CD14-positive monocyte (primary cell): ENCODE measurements around the gene COQ4. TPM values are rescaled to one million over a fixed set of nuclear protein-coding genes. Genes with fewer than 3 reads are reported as not detected.

ENCODE experiments used
- DNase-seq, 3 donors: peaks; one replicate each; pipeline ENCODE4 v3.0.0-alpha.2; 2011 to 2022
- H2AFZ ChIP-seq: 2 replicates; pipeline ENCODE4 v1.6.0; 2012; ENCODE audit warnings: mild to moderate bottlenecking, low read depth, low read length, inconsistent platforms; ENCODE audit not compliant: insufficient read depth, poor library complexity, severe bottlenecking
- H3K27ac ChIP-seq, 2 donors: 1 replicate in 1 of 2; 2 replicates in 1 of 2; pipeline ENCODE4 v1.5.1; 2012 to 2013; ENCODE audit warnings: low read length in 2 of 2, control low read depth in 1 of 2, inconsistent platforms in 1 of 2, low read depth in 1 of 2, mild to moderate bottlenecking in 1 of 2
- H3K27me3 ChIP-seq, 2 donors: one replicate each; pipeline versions ENCODE4 v1.6.0 to v1.6.1; 2011 to 2013; ENCODE audit warnings: low read length in 2 of 2; ENCODE audit not compliant: control insufficient read depth in 2 of 2, insufficient read depth in 2 of 2
- H3K36me3 ChIP-seq, 2 donors: replicated peaks in 1 of 2; 1 replicate in 1 of 2; 2 replicates in 1 of 2; pipeline versions ENCODE4 v1.5.1 to v1.6.1; 2012 to 2013; ENCODE audit warnings: low read length in 2 of 2, control low read depth in 1 of 2, inconsistent platforms in 1 of 2, mild to moderate bottlenecking in 1 of 2; ENCODE audit not compliant: insufficient read depth in 2 of 2, control insufficient read depth in 1 of 2
- H3K4me1 ChIP-seq, 2 donors: 1 replicate in 1 of 2; 2 replicates in 1 of 2; pipeline versions ENCODE4 v1.5.1 to v1.6.1; 2012 to 2013; ENCODE audit warnings: low read length in 2 of 2, control low read depth in 1 of 2, inconsistent platforms in 1 of 2, mild to moderate bottlenecking in 1 of 2, moderate library complexity in 1 of 2; ENCODE audit not compliant: insufficient read depth in 2 of 2, control insufficient read depth in 1 of 2
- H3K4me2 ChIP-seq: replicated peaks from 2 replicates; pipeline ENCODE3; 2012; ENCODE audit warnings: low read length, moderate library complexity, mild to moderate bottlenecking; ENCODE audit not compliant: poor library complexity, severe bottlenecking; ENCODE audit errors: extremely low read depth
- H3K4me3 ChIP-seq, 3 experiments: fragments of 200-600 bp in 1 of 3; sonication (generic) in 1 of 3; replicated peaks in 1 of 3; 1 replicate in 2 of 3; 2 replicates in 1 of 3; pipeline ENCODE4 v1.5.1; 2011 to 2013; ENCODE audit warnings: low read length in 3 of 3, mild to moderate bottlenecking in 3 of 3, control low read depth in 2 of 3, low read depth in 2 of 3, inconsistent platforms in 1 of 3, moderate library complexity in 1 of 3
- H3K79me2 ChIP-seq: 2 replicates; pipeline ENCODE4 v1.6.0; 2012; ENCODE audit warnings: mild to moderate bottlenecking, control low read depth, inconsistent platforms, low read length, moderate library complexity; ENCODE audit not compliant: insufficient read depth
- H3K9ac ChIP-seq: 2 replicates; pipeline ENCODE4 v1.6.0; 2017; ENCODE audit warnings: low read length, mild to moderate bottlenecking; ENCODE audit not compliant: insufficient read depth, poor library complexity, severe bottlenecking
- H3K9me3 ChIP-seq, 2 donors: replicated peaks in 1 of 2; 1 replicate in 1 of 2; 2 replicates in 1 of 2; pipeline versions ENCODE4 v1.5.1 to v1.6.1; 2012 to 2013; ENCODE audit warnings: low read length in 2 of 2, control low read depth in 1 of 2; ENCODE audit not compliant: control insufficient read depth in 1 of 2, insufficient read depth in 1 of 2
- H4K20me1 ChIP-seq: 2 replicates; pipeline ENCODE4 v1.6.0; 2012; ENCODE audit warnings: mild to moderate bottlenecking, low read length, control low read depth, moderate library complexity; ENCODE audit not compliant: insufficient read depth
- H3K27ac Mint-ChIP-seq, 7 donors: one replicate each; pipeline ENCODE4 v1.8.0; 2020; ENCODE audit warnings: mild to moderate bottlenecking in 7 of 7, mixed read lengths in 7 of 7, moderate library complexity in 6 of 7, inconsistent platforms in 2 of 7
- H3K27me3 Mint-ChIP-seq, 3 donors: one replicate each; pipeline ENCODE4 v1.8.0; 2021 to 2022; ENCODE audit warnings: low read depth in 3 of 3, mild to moderate bottlenecking in 3 of 3, mixed read lengths in 3 of 3, moderate library complexity in 3 of 3, inconsistent platforms in 1 of 3
- H3K36me3 Mint-ChIP-seq, 2 donors: one replicate each; pipeline ENCODE4 v1.8.0; 2020; ENCODE audit warnings: mixed read lengths in 2 of 2, inconsistent platforms in 1 of 2, mild to moderate bottlenecking in 1 of 2
- H3K4me1 Mint-ChIP-seq: one replicate; pipeline ENCODE4 v1.8.0; 2020; ENCODE audit warnings: mild to moderate bottlenecking, mixed read lengths
- H3K4me3 Mint-ChIP-seq, 2 donors: one replicate each; pipeline ENCODE4 v1.8.0; 2020; ENCODE audit warnings: mild to moderate bottlenecking in 2 of 2, mixed read lengths in 2 of 2, moderate library complexity in 1 of 2
- H3K9me3 Mint-ChIP-seq, 7 donors: one replicate each; pipeline ENCODE4 v1.8.0; 2020 to 2022; ENCODE audit warnings: mixed read lengths in 7 of 7, mild to moderate bottlenecking in 6 of 7, moderate library complexity in 6 of 7, inconsistent platforms in 2 of 7
- WGBS: methylation state at CpG from one replicate; pipeline ENCODE4 v1.1.5; 2013; ENCODE audit warnings: missing lambda C conversion rate; ENCODE audit not compliant: insufficient coverage; 5-methylcytosine and 5-hydroxymethylcytosine counted together
- intact Hi-C, 2 donors: fragments of 100-400 bp; cut with micrococcal nuclease; formaldehyde crosslinking; loops; one replicate each; pipeline versions ENCODE4 v1.15.0 to v1.15.1; 2023
- polyA plus RNA-seq, 3 donors: library from polyadenylated mRNA; depleted of rRNA in 1 of 3; unstranded in 2 of 3; stranded (reverse) in 1 of 3; fragments of 300-500 nt in 2 of 3; fragments of >200 nt in 1 of 3; fragmentation: Illumina TruSeq in 2 of 3; gene quantifications; 1 replicate in 2 of 3; 2 replicates in 1 of 3; pipeline ENCODE4 v1.2.3, GENCODE V29; 2012 to 2021
- TF ChIP-seq, protein P1 (sequence below): fragments of 200-600 bp; IDR thresholded peaks from one replicate; pipeline ENCODE4 v1.8.0; 2022; ENCODE audit warnings: antibody characterized with exemption, mild to moderate bottlenecking

Gene COQ4
- polyA plus RNA-seq, 3 donors = 19.9 to 32.6 (median 20.4) TPM

DNA sequence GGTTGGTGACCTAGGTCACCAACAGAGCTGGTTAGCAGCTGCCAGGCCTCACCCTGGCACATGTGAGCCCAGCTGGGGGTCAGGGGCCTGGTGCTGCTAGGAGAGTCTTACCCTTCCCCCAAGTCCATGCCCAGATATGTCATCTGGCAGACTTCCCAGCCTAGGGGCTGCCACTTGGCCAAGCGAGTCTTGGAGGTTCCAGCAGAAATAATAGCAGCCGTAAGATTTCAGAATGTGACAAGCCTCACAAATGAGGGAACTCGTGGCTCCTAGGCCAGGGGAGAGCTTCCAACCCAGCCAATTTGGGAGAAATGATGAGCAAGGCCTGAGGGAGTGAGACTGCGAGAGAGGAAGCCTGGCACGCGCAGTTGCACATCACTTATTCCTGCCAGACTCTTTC, 59.6 kb downstream of the COQ4 start:
- H3K27me3 Mint-ChIP-seq = peaks cover 0 to 1% (median 0%) of the 10 kb centered on the region in 3 donors
- no peak overlapping the region for H2AFZ ChIP-seq
- no CpG with 5 or more reads among the region's 6 CpGs for WGBS
- H3K4me3 Mint-ChIP-seq = no peak overlapping the region
- intact Hi-C loops = no loop called here
- H3K27ac ChIP-seq = no peak overlapping the region
- H3K36me3 ChIP-seq = peaks cover 69 to 96% of the 10 kb centered on the region in 2 donors
- no peak for DNase-seq
- no peak overlapping the region for H3K9ac ChIP-seq
- H3K4me1 ChIP-seq = no peaks in the 10 kb centered on the region
- no peaks in the 10 kb centered on the region for H3K27me3 ChIP-seq
- H3K4me1 Mint-ChIP-seq = no peaks in the 10 kb centered on the region
- peaks cover 7% of the 10 kb centered on the region for H3K79me2 ChIP-seq
- H4K20me1 ChIP-seq = peaks cover 19% of the 10 kb centered on the region
- H3K27ac Mint-ChIP-seq = no peak overlapping the region
- TF ChIP-seq, protein P1, sequence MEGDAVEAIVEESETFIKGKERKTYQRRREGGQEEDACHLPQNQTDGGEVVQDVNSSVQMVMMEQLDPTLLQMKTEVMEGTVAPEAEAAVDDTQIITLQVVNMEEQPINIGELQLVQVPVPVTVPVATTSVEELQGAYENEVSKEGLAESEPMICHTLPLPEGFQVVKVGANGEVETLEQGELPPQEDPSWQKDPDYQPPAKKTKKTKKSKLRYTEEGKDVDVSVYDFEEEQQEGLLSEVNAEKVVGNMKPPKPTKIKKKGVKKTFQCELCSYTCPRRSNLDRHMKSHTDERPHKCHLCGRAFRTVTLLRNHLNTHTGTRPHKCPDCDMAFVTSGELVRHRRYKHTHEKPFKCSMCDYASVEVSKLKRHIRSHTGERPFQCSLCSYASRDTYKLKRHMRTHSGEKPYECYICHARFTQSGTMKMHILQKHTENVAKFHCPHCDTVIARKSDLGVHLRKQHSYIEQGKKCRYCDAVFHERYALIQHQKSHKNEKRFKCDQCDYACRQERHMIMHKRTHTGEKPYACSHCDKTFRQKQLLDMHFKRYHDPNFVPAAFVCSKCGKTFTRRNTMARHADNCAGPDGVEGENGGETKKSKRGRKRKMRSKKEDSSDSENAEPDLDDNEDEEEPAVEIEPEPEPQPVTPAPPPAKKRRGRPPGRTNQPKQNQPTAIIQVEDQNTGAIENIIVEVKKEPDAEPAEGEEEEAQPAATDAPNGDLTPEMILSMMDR = no peak
- H3K4me2 ChIP-seq = no peak overlapping the region
- no peak overlapping the region for H3K4me3 ChIP-seq
- no peaks in the 10 kb centered on the region for H3K9me3 Mint-ChIP-seq
- no peaks in the 10 kb centered on the region for H3K9me3 ChIP-seq
- H3K36me3 Mint-ChIP-seq = peaks cover 49 to 88% of the 10 kb centered on the region in 2 donors

DNA sequence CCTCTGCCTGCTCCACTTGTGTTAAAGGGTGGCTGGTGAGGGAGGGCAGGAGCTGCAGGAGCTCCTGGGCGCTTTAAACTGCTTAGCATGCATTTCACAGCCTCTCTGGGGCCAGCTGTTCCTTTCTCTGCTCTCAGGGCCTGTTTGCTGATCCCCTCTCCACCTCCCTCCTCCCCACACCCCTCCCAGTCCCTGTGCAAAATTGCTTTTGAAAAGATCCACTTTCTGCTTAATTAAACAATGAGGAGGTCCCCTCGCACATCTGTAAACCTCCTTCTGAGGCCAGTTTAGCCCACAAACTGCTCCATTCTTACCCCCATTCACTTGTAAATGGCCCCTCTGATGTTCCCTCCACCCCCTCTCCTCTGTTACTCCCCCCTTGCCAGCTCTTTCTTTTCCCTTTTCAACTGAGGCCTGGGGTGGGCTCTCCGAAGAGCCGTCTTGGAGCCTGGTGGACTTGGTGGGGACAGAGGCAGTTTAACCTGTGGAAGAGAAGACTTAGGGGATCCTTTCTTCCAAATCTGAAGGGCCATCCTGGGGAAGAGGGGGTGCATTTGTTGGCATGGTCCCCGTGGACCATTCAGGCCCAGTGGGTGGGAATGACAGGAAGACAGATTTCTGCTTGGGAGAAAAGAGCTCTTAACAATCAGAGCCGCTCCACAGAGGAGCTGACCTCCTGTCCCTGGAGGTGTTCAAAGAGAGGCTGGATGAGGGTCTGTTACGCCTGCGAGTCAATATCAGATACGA, 60.5 kb downstream of the COQ4 start:
- DNase-seq = no peak
- Histone ChIP-seq H4K20me1 (peaks cover 19% of the 10 kb centered on the region), H3K36me3 (peaks cover 72 to 99% of the 10 kb centered on the region in 2 donors), H3K4me1 (no peaks in the 10 kb centered on the region), H3K79me2 (peaks cover 7% of the 10 kb centered on the region), H3K27me3 (no peaks in the 10 kb centered on the region), H3K27ac (no peak overlapping the region), H3K4me2 (no peak overlapping the region), H2AFZ (no peak overlapping the region), H3K4me3 (no peak overlapping the region), H3K9me3 (no peaks in the 10 kb centered on the region), H3K9ac (no peak overlapping the region)
- 96% methylated on average over 9 of the region's 9 CpGs for WGBS
- intact Hi-C loops = no loop called here
- Mint-ChIP-seq H3K36me3 (peaks cover 52 to 91% of the 10 kb centered on the region in 2 donors), H3K4me3 (no peak overlapping the region), H3K27me3 (peaks cover 0 to 1% (median 0%) of the 10 kb centered on the region in 3 donors), H3K9me3 (no peaks in the 10 kb centered on the region), H3K4me1 (no peaks in the 10 kb centered on the region), H3K27ac (no peak overlapping the region)
- TF ChIP-seq, protein P1 = no peak

Other genes with a start within 250 kb of the COQ4 start
- gene PTGES2, start 195.1 kb upstream of the COQ4 start, polyA plus RNA-seq = 10 to 100 TPM; 42.0 to 71.5 (median 49.4) TPM
- under 1 TPM in 1 of 3 donors, not detected in 2; 0.83 TPM for gene LCN2, start 173.4 kb upstream of the COQ4 start, polyA plus RNA-seq
- 10 to 100 TPM; 51.5 to 74.8 (median 54.5) TPM for gene BBLN, start 162.6 kb upstream of the COQ4 start, polyA plus RNA-seq
- gene CIZ1, start 131.3 kb upstream of the COQ4 start, polyA plus RNA-seq = 10 to 100 TPM in 1 of 3 donors, 1 to 10 TPM in 2; 3.4 to 53.7 (median 5.9) TPM
- gene DNM1, start 119.5 kb upstream of the COQ4 start, polyA plus RNA-seq = 1 to 10 TPM in 1 of 3 donors, under 1 TPM in 2; 0.05 to 4.9 (median 0.56) TPM
- gene GOLGA2, start 46.8 kb upstream of the COQ4 start, polyA plus RNA-seq = 10 to 100 TPM in 1 of 3 donors, 1 to 10 TPM in 2; 2.9 to 34.2 (median 4.6) TPM
- gene SWI5, start 46.6 kb upstream of the COQ4 start, polyA plus RNA-seq = 10 to 100 TPM; 14.4 to 18.0 (median 16.2) TPM
- 10 to 100 TPM in 2 of 3 donors, 1 to 10 TPM in 1; 5.9 to 17.0 (median 13.5) TPM for gene TRUB2, start 392 bp upstream of the COQ4 start, polyA plus RNA-seq
- gene SLC27A4, start 17.7 kb downstream of the COQ4 start, polyA plus RNA-seq = 1 to 10 TPM; 6.8 to 8.9 (median 6.8) TPM
- 10 to 100 TPM; 37.5 to 39.7 (median 38.3) TPM for gene URM1, start 48.5 kb downstream of the COQ4 start, polyA plus RNA-seq
- gene CERCAM, start 98.0 kb downstream of the COQ4 start, polyA plus RNA-seq = 1 to 10 TPM; 1.5 to 2.5 (median 1.8) TPM
- 10 to 100 TPM in 2 of 3 donors, 1 to 10 TPM in 1; 7.9 to 24.1 (median 11.4) TPM for gene ODF2, start 133.2 kb downstream of the COQ4 start, polyA plus RNA-seq
- gene GLE1, start 181.9 kb downstream of the COQ4 start, polyA plus RNA-seq = 10 to 100 TPM; 16.0 to 31.2 (median 22.2) TPM
- 10 to 100 TPM in 1 of 3 donors, 1 to 10 TPM in 2; 6.2 to 40.8 (median 8.5) TPM for gene SPTAN1, start 229.7 kb downstream of the COQ4 start, polyA plus RNA-seq